Ovary (tissue), 3 donors: ENCODE data around the gene SLC41A3.

ENCODE experiments used
- CTCF ChIP-seq, 3 donors: fragments of 450-650 bp in 2 of 3; fragments of 200-600 bp in 1 of 3; IDR thresholded peaks; one replicate each; pipeline versions ENCODE4 v1.5.1 to v1.8.0; 2016 to 2022; ENCODE audit warnings: antibody characterized with exemption in 3 of 3, mild to moderate bottlenecking in 1 of 3
- POLR2A ChIP-seq: fragments of 450-650 bp; IDR thresholded peaks from one replicate; pipeline ENCODE4 v1.6.1; 2017; ENCODE audit warnings: antibody characterized with exemption, mild to moderate bottlenecking, moderate library complexity
- donor health status: DM: no; HTN: no; CAD: no.

GRCh38 chr3:125958511-125959316 lies 125.2 kb downstream of the SLC41A3 start:
- TF ChIP-seq POLR2A (no peak), CTCF (IDR thresholded peaks at IDR 0.05) (no peak)
